ENCODE measurements around the gene VAV2.

Gene VAV2

GRCh38 chr9:133950629-133951111 is 41.5 kb downstream of the VAV2 start:
- TF ChIP-seq, protein P1, sequence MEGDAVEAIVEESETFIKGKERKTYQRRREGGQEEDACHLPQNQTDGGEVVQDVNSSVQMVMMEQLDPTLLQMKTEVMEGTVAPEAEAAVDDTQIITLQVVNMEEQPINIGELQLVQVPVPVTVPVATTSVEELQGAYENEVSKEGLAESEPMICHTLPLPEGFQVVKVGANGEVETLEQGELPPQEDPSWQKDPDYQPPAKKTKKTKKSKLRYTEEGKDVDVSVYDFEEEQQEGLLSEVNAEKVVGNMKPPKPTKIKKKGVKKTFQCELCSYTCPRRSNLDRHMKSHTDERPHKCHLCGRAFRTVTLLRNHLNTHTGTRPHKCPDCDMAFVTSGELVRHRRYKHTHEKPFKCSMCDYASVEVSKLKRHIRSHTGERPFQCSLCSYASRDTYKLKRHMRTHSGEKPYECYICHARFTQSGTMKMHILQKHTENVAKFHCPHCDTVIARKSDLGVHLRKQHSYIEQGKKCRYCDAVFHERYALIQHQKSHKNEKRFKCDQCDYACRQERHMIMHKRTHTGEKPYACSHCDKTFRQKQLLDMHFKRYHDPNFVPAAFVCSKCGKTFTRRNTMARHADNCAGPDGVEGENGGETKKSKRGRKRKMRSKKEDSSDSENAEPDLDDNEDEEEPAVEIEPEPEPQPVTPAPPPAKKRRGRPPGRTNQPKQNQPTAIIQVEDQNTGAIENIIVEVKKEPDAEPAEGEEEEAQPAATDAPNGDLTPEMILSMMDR (IDR thresholded peaks at IDR 0.05; ENCODE audit: low read depth, low read length), result no peak
- H3K4me3 ChIP-seq (ENCODE audit: low read depth, low read length), result no peak overlapping the region

GRCh38 chr9:133950192-133950591 is 41.9 kb downstream of the VAV2 start:
- no peak overlapping the region for H3K4me3 ChIP-seq (ENCODE audit: low read depth, low read length)
- TF ChIP-seq, protein P1 (IDR thresholded peaks at IDR 0.05; ENCODE audit: low read depth, low read length), result no peak

- H3K4me3 ChIP-seq (ENCODE audit: low read depth, low read length), result no peak overlapping the region
- TF ChIP-seq, protein P1 (IDR thresholded peaks at IDR 0.05; ENCODE audit: low read depth, low read length), result no peak
Measured at GRCh38 chr9:133949486-133950061, 42.5 kb downstream of the VAV2 start.

- TF ChIP-seq, protein P1 (IDR thresholded peaks at IDR 0.05; ENCODE audit: low read depth, low read length), result no peak
- H3K4me3 ChIP-seq (ENCODE audit: low read depth, low read length), result no peak overlapping the region
Measured at GRCh38 chr9:133948561-133949485, 43.3 kb downstream of the VAV2 start.

DNA sequence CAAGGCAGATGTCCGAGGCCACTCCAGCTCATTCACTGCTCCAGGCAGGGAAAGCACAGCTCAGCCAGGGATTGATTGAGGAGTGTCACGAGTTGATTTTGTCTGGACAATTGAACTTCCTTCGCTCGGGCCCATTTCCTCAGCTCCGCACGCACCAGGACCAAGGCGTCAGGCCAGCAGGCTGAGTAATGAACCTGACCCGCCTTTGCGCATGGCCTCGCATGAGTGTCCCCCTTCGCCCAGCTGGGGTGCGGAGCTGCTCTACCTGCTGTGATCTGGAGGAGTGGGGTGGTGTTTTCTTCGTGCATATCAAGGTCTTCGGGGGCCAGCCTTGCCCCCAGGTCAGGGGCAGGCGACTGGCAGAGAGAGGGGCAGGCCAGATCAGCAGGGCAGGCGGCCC is 44.0 kb downstream of the VAV2 start:
- TF ChIP-seq, protein P1 (IDR thresholded peaks at IDR 0.05; ENCODE audit: low read depth, low read length), result no peak
- H3K4me3 ChIP-seq (ENCODE audit: low read depth, low read length), result no peak overlapping the region

GRCh38 chr9:133946840-133947486 is 45.2 kb downstream of the VAV2 start:
- TF ChIP-seq, protein P1 (IDR thresholded peaks at IDR 0.05; ENCODE audit: low read depth, low read length), result no peak
- H3K4me3 ChIP-seq (ENCODE audit: low read depth, low read length), result no peak overlapping the region
